Mesendoderm (in vitro differentiated cells): Measurements from ENCODE around the gene CREBBP.
A peak's percentile ranks its signal among the peaks of the same experiment; 100 is the strongest.

Experiments
- DNase-seq: peaks from one replicate; pipeline ENCODE4 v3.0.0; 2013
- H2AK5ac ChIP-seq: 2 replicates; pipeline ENCODE4 v1.6.1; 2013; ENCODE audit warnings: low read length, inconsistent platforms
- H2BK120ac ChIP-seq: 2 replicates; pipeline ENCODE4 v1.6.1; 2013; ENCODE audit warnings: low read depth, mild to moderate bottlenecking, low read length, moderate library complexity, mixed read lengths
- H2BK15ac ChIP-seq: replicated peaks from 2 replicates; pipeline ENCODE4 v1.6.1; 2013; ENCODE audit warnings: low read depth, mild to moderate bottlenecking, moderate library complexity
- H2BK5ac ChIP-seq: 2 replicates; pipeline ENCODE4 v1.6.1; 2013; ENCODE audit warnings: low read length, inconsistent platforms
- H3K18ac ChIP-seq: 2 replicates; pipeline ENCODE4 v1.6.1; 2013; ENCODE audit warnings: mild to moderate bottlenecking, low read length, mixed read lengths
- H3K23ac ChIP-seq: one replicate; pipeline ENCODE4 v1.6.1; 2013; ENCODE audit warnings: low read length
- H3K27ac ChIP-seq: 2 replicates; pipeline ENCODE4 v1.5.1; 2013; ENCODE audit warnings: low read depth, mild to moderate bottlenecking, inconsistent platforms, low read length, moderate library complexity
- H3K27me3 ChIP-seq: 2 replicates; pipeline ENCODE4 v1.6.1; 2013; ENCODE audit warnings: low read length, control low read depth, mild to moderate bottlenecking, inconsistent platforms; ENCODE audit not compliant: insufficient read depth, poor library complexity
- H3K36me3 ChIP-seq: 2 replicates; pipeline ENCODE4 v1.6.1; 2013; ENCODE audit warnings: low read length, inconsistent platforms; ENCODE audit not compliant: control insufficient read depth, insufficient read depth
- H3K4ac ChIP-seq: one replicate; pipeline ENCODE4 v1.6.1; 2013; ENCODE audit warnings: low read depth, mild to moderate bottlenecking, low read length, moderate library complexity
- H3K4me1 ChIP-seq: 2 replicates; pipeline ENCODE4 v1.6.1; 2013; ENCODE audit warnings: low read depth, low read length, inconsistent platforms; ENCODE audit not compliant: control insufficient read depth
- H3K4me2 ChIP-seq: 2 replicates; pipeline ENCODE4 v1.6.1; 2013; ENCODE audit warnings: low read length
- H3K4me3 ChIP-seq: 2 replicates; pipeline ENCODE4 v1.5.1; 2013; ENCODE audit warnings: mild to moderate bottlenecking, low read length
- H3K56ac ChIP-seq: one replicate; pipeline ENCODE4 v1.6.1; 2013; ENCODE audit warnings: low read length
- H3K79me1 ChIP-seq: 2 replicates; pipeline ENCODE4 v1.6.1; 2013; ENCODE audit warnings: low read length, inconsistent platforms
- H3K79me2 ChIP-seq: 2 replicates; pipeline ENCODE4 v1.6.1; 2013; ENCODE audit warnings: mild to moderate bottlenecking, low read length; ENCODE audit not compliant: control insufficient read depth, insufficient read depth
- H3K9ac ChIP-seq: 2 replicates; pipeline ENCODE4 v1.6.1; 2013; ENCODE audit warnings: low read length, inconsistent platforms
- H4K5ac ChIP-seq: one replicate; pipeline ENCODE4 v1.6.1; 2013; ENCODE audit warnings: low read length
- H4K8ac ChIP-seq: one replicate; pipeline ENCODE4 v1.6.1; 2013; ENCODE audit warnings: low read depth, mild to moderate bottlenecking, control low read depth, low read length, moderate library complexity
- WGBS: extraction: QIAGEN DNeasy Blood & Tissue Kit; methylation state at CpG from one replicate; pipeline ENCODE4 v1.1.7; 2013; ENCODE audit warnings: low lambda C conversion rate, missing lambda C conversion rate; ENCODE audit not compliant: insufficient coverage; ENCODE audit errors: extremely low coverage; 5-methylcytosine and 5-hydroxymethylcytosine counted together

Gene CREBBP

GRCh38 chr16:3797473-3797872 is 83.0 kb downstream of the CREBBP start:
- Histone ChIP-seq H3K36me3 (peaks cover 4% of the 10 kb centered on the region), H3K23ac (no peak overlapping the region), H4K5ac (no peak overlapping the region), H3K4me2 (no peak overlapping the region), H2BK120ac (no peak overlapping the region), H3K27ac (no peak overlapping the region), H3K4me3 (no peak overlapping the region), H3K56ac (no peak overlapping the region), H4K8ac (no peak overlapping the region), H3K4ac (no peak overlapping the region), H3K9ac (no peak overlapping the region), H3K4me1 (peaks cover 2% of the 10 kb centered on the region), H2BK15ac (no peak overlapping the region), H2AK5ac (no peak overlapping the region), H3K18ac (no peak overlapping the region), H3K79me2 (peaks cover 55% of the 10 kb centered on the region), H2BK5ac (no peak overlapping the region), H3K79me1 (peaks cover 21% of the 10 kb centered on the region), H3K27me3 (no peaks in the 10 kb centered on the region)
- WGBS, result no CpG with 5 or more reads among the region's 1 CpG
- DNase-seq, result peak; percentile 37

GRCh38 chr16:3793161-3793576 is 87.3 kb downstream of the CREBBP start:
- H3K56ac ChIP-seq, result no peak overlapping the region
- no peak overlapping the region for H4K8ac ChIP-seq
- no peak overlapping the region for H3K9ac ChIP-seq
- peak; percentile 54 for DNase-seq
- H2BK120ac ChIP-seq, result no peak overlapping the region
- H3K18ac ChIP-seq, result no peak overlapping the region
- H3K23ac ChIP-seq, result no peak overlapping the region
- H3K36me3 ChIP-seq, result peaks cover 4% of the 10 kb centered on the region
- no CpG with 5 or more reads among the region's 16 CpGs for WGBS
- no peak overlapping the region for H2BK5ac ChIP-seq
- peaks cover 22% of the 10 kb centered on the region for H3K79me1 ChIP-seq
- H2AK5ac ChIP-seq, result no peak overlapping the region
- H3K27ac ChIP-seq, result no peak overlapping the region
- no peaks in the 10 kb centered on the region for H3K4me1 ChIP-seq
- H4K5ac ChIP-seq, result no peak overlapping the region
- H3K27me3 ChIP-seq, result no peaks in the 10 kb centered on the region
- H3K79me2 ChIP-seq, result peaks cover 27% of the 10 kb centered on the region
- no peak overlapping the region for H3K4ac ChIP-seq
- no peak overlapping the region for H2BK15ac ChIP-seq
- H3K4me2 ChIP-seq, result no peak overlapping the region
- no peak overlapping the region for H3K4me3 ChIP-seq

- Histone ChIP-seq H3K27me3 (no peaks in the 10 kb centered on the region), H4K8ac (no peak overlapping the region), H3K4me3 (no peak overlapping the region), H3K23ac (no peak overlapping the region), H2BK15ac (no peak overlapping the region), H3K27ac (no peak overlapping the region), H3K4me2 (no peak overlapping the region), H2AK5ac (no peak overlapping the region), H3K79me1 (peaks cover 22% of the 10 kb centered on the region), H3K36me3 (peaks cover 4% of the 10 kb centered on the region), H3K18ac (no peak overlapping the region), H2BK5ac (no peak overlapping the region), H3K4me1 (no peaks in the 10 kb centered on the region), H3K56ac (no peak overlapping the region), H4K5ac (no peak overlapping the region), H3K4ac (no peak overlapping the region), H2BK120ac (no peak overlapping the region), H3K79me2 (peaks cover 24% of the 10 kb centered on the region), H3K9ac (no peak overlapping the region)
- DNase-seq, result no peak
- WGBS, result no CpG with 5 or more reads among the region's 12 CpGs
Measured at GRCh38 chr16:3792472-3793012, 88.0 kb downstream of the CREBBP start.

- H3K4me2 ChIP-seq, result no peak overlapping the region
- H3K79me1 ChIP-seq, result peaks cover 20% of the 10 kb centered on the region
- H3K9ac ChIP-seq, result no peak overlapping the region
- no peak for DNase-seq
- H2BK5ac ChIP-seq, result no peak overlapping the region
- peaks cover 19% of the 10 kb centered on the region for H3K79me2 ChIP-seq
- H3K4me3 ChIP-seq, result no peak overlapping the region
- H3K4ac ChIP-seq, result no peak overlapping the region
- no peaks in the 10 kb centered on the region for H3K27me3 ChIP-seq
- H3K18ac ChIP-seq, result no peak overlapping the region
- no peak overlapping the region for H3K23ac ChIP-seq
- no peaks in the 10 kb centered on the region for H3K4me1 ChIP-seq
- peaks cover 4% of the 10 kb centered on the region for H3K36me3 ChIP-seq
- H4K5ac ChIP-seq, result no peak overlapping the region
- no peak overlapping the region for H3K27ac ChIP-seq
- H3K56ac ChIP-seq, result no peak overlapping the region
- no peak overlapping the region for H2BK15ac ChIP-seq
- no peak overlapping the region for H2BK120ac ChIP-seq
- H2AK5ac ChIP-seq, result no peak overlapping the region
- H4K8ac ChIP-seq, result no peak overlapping the region
- WGBS, result no CpG with 5 or more reads among the region's 8 CpGs
Measured at GRCh38 chr16:3791701-3792100, 88.8 kb downstream of the CREBBP start.

- H3K27me3 ChIP-seq, result no peaks in the 10 kb centered on the region
- no peak overlapping the region for H4K8ac ChIP-seq
- H3K27ac ChIP-seq, result no peak overlapping the region
- H3K18ac ChIP-seq, result no peak overlapping the region
- H3K4me1 ChIP-seq, result no peaks in the 10 kb centered on the region
- no peak overlapping the region for H3K23ac ChIP-seq
- H3K4ac ChIP-seq, result no peak overlapping the region
- H2BK5ac ChIP-seq, result no peak overlapping the region
- no peak overlapping the region for H3K56ac ChIP-seq
- peaks cover 4% of the 10 kb centered on the region for H3K36me3 ChIP-seq
- H2BK15ac ChIP-seq, result no peak overlapping the region
- DNase-seq, result no peak
- H3K79me1 ChIP-seq, result peaks cover 29% of the 10 kb centered on the region
- no peak overlapping the region for H3K4me3 ChIP-seq
- no peak overlapping the region for H3K4me2 ChIP-seq
- H2BK120ac ChIP-seq, result no peak overlapping the region
- WGBS, result no CpG with 5 or more reads among the region's 8 CpGs
- H3K79me2 ChIP-seq, result peaks cover 9% of the 10 kb centered on the region
- H2AK5ac ChIP-seq, result no peak overlapping the region
- no peak overlapping the region for H4K5ac ChIP-seq
- H3K9ac ChIP-seq, result no peak overlapping the region
Measured at GRCh38 chr16:3789375-3790099, 91.0 kb downstream of the CREBBP start.
